Measurements from ENCODE around the gene PRDM16.
A peak's percentile ranks its signal among the peaks of the same experiment; 100 is the strongest.

PRDM16 gene

GRCh38 chr1:3444298-3444697 lies 375.3 kb downstream of the PRDM16 start:
- DNase-seq (ENCODE audit: low read depth in 2 of 2) = no peak

- DNase-seq (ENCODE audit: low read depth in 2 of 2) = no peak
These were observed 375.7 kb downstream of the PRDM16 start for GRCh38 chr1:3444736-3445135.

GRCh38 chr1:3450202-3450863 lies 381.3 kb downstream of the PRDM16 start:
- DNase-seq (ENCODE audit: low read depth in 2 of 2) = no peak

GRCh38 chr1:3450983-3451382 lies 382.0 kb downstream of the PRDM16 start:
- DNase-seq (ENCODE audit: low read depth in 2 of 2) = no peak

- DNase-seq (ENCODE audit: low read depth in 2 of 2) = no peak
These were observed 383.2 kb downstream of the PRDM16 start for GRCh38 chr1:3451994-3452865.

GRCh38 chr1:3452866-3453175 lies 383.8 kb downstream of the PRDM16 start:
- DNase-seq (ENCODE audit: low read depth in 2 of 2) = no peak

- DNase-seq (ENCODE audit: low read depth in 2 of 2) = peak; percentile 40 to 44
These were observed 384.3 kb downstream of the PRDM16 start for GRCh38 chr1:3453203-3453761.

- DNase-seq (ENCODE audit: low read depth in 2 of 2) = no peak
These were observed 385.1 kb downstream of the PRDM16 start, which contains the start of gene ARHGEF16 for GRCh38 chr1:3453891-3454810. Gene ARHGEF16, plus strand, starts transcription at chr1:3454665. Its CDS starts 8,420 bp downstream, at chr1:3463085.

- no peak for DNase-seq (ENCODE audit: low read depth in 2 of 2)
These were observed 386.0 kb downstream of the PRDM16 start for GRCh38 chr1:3454811-3455618.

GRCh38 chr1:3455670-3456448 lies 386.9 kb downstream of the PRDM16 start:
- DNase-seq (ENCODE audit: low read depth in 2 of 2) = no peak

- DNase-seq (ENCODE audit: low read depth in 2 of 2) = no peak
These were observed 387.5 kb downstream of the PRDM16 start for GRCh38 chr1:3456449-3456963.

GRCh38 chr1:3456964-3457909 lies 388.2 kb downstream of the PRDM16 start:
- no peak for DNase-seq (ENCODE audit: low read depth in 2 of 2)

- DNase-seq (ENCODE audit: low read depth in 2 of 2) = no peak
These were observed 389.2 kb downstream of the PRDM16 start for GRCh38 chr1:3457910-3458883.

- no peak for DNase-seq (ENCODE audit: low read depth in 2 of 2)
These were observed 390.3 kb downstream of the PRDM16 start for GRCh38 chr1:3459051-3459908.

GRCh38 chr1:3459940-3460671 lies 391.1 kb downstream of the PRDM16 start:
- DNase-seq (ENCODE audit: low read depth in 2 of 2) = no peak

- DNase-seq (ENCODE audit: low read depth in 2 of 2) = no peak
These were observed 391.7 kb downstream of the PRDM16 start for GRCh38 chr1:3460672-3461131.

Data from stimulated activated CD8-positive, alpha-beta memory T cell treated with anti-CD3 and anti-CD28 coated beads, Interleukin-15, amount 100 ng/mL, for 4 hours (primary cell).